Stimulated activated CD8-positive, alpha-beta memory T cell treated with anti-CD3 and anti-CD28 coated beads, Interleukin-4, amount 100 ng/mL, for 4 hours (primary cell): ENCODE data around the gene TGFB1.
A peak's percentile ranks its signal among the peaks of the same experiment; 100 is the strongest.

ENCODE experiments used
- DNase-seq, 2 donors: peaks; one replicate each; pipeline ENCODE4 v3.0.0-alpha.2; 2020; ENCODE audit warnings: low read depth in 2 of 2, low spot score in 1 of 2

TGFB1 gene

DNA sequence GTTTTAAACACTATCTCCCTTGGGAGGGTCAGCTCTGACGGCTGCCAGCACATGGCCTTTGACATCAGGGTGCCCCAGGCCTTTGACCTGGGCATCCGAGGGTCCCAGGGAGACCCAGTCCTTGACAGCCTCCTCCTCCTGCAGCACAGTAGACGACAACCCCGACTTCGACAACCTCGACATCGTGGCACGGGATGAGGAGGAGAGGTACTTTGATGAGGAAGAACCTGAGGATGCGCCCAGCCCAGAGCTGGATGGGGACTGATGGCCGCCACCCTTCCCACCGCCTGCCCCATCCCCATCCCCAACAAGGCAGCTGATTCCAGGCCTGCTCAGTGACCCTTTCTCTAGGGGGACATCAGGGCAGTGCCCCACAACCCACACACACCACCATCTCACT lies 31.3 kb downstream of the TGFB1 start:
- DNase-seq = no peak

DNA sequence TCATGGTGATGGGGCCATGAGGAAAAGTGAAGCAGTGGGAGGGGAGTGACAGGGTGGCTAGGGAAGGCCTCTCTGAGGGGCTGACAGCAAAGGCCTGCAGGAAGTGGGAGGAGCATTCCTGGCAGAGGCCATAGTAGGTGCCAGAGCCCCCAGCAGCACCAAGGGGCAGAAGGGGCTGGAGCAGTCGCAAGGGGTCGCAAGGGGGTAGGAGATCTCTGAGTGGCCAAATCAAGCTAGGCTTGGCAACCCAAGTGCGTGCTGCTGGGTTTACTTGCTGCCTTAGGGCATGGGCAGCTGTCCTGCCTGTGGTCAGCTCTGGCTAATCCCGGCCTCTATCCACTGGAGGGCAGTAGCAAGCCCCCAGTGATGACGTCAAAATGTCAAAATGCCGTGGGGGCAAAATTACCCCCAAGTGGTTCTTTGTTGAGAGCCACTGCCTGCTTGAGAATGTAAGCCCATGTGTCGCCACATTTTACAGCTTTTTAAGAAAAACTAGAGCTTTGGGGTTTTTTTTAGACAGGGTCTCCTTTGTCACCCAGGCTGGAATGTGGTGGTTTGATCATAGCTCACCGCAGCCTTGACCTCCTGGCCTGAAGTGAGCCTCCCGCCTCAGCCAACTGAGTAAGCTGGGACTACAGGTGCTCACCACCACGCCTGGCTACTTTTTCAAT lies 32.0 kb downstream of the TGFB1 start:
- no peak for DNase-seq

DNA sequence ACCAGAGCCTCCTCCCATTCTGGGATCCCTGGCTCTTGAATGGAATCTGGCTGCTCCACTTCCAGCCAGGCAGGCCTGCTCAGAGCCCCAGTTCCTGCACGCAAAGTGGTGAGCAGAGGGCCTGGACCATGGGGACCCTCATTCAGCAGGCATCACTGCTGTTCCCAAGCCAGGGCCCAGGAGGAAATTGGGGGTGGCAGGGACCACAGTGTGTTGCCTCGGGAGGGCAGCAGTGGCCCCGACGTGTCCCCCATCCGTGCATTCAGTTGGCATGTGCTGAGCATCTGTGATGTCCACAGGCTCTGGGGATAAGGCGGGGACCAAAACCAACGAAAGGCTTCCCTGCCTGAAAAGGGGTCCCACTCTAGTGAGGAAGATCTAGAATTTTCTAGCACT lies 32.5 kb downstream of the TGFB1 start:
- no peak for DNase-seq

DNA sequence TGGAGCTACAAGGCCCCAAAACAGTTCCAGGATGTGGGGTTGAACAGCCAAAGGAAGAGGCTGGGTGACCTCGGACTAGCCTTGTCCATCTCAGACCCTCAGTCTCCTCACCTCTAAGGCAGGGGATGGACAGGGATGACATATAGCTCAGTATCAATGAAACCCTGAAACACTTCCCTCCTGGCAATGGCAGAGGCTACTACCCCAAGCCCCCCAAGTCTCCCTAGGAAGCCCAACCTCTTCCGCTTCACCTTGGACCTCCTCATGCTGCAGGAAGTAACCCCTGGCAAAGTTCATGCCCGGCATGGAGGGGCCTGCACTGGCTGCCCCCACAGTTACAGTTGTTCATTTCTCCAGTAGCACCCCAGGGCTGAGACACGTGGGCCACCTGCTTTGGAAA lies 33.2 kb downstream of the TGFB1 start:
- DNase-seq = no peak

DNA sequence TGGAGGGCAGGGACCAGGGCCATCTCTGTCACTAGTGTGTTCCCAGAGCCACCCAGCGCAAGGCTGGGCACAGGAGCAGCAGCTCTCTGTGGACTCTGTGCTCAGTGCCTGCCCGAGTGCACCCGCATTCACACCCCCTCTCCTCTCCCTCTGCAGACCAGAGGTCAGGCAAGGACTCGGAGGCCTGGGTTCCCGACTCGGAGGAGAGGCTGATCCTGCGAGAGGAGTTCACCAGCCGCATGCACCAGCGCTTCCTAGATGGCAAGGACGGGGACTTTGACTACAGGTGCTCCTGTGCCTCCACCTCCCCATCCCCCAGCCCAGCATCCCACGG lies 33.6 kb downstream of the TGFB1 start:
- DNase-seq = no peak

DNA sequence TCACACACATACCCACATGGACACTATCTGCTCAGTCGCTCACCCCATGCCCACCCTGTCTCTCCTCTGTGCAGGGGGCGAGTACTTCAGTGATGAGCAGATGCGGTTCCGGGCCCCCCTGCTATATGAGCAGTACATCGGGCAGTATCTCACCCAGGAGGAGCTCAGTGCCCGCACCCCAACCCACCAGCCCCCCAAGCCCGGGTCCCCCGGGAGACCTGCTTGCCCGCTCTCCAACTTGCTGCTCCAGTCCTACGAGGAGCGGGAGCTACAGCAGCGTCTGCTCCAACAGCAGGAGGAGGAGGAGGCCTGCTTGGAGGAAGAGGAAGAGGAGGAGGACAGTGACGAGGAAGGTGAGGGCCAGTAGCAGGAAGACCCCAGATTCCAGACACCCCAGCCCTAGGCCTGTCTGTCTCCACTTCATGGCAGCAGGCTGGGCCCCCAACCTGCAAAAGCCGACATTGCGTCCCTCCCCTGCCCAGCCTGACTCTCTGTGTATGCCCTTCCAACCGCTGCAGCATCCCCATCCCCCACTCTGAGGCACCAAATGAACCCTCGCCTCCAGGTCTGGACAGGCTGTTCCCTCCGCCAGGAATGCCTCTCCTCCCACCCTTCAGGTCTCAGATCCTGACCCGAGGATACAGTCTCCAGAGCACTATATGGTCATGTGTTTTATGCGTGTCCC lies 34.1 kb downstream of the TGFB1 start:
- no peak for DNase-seq

DNA sequence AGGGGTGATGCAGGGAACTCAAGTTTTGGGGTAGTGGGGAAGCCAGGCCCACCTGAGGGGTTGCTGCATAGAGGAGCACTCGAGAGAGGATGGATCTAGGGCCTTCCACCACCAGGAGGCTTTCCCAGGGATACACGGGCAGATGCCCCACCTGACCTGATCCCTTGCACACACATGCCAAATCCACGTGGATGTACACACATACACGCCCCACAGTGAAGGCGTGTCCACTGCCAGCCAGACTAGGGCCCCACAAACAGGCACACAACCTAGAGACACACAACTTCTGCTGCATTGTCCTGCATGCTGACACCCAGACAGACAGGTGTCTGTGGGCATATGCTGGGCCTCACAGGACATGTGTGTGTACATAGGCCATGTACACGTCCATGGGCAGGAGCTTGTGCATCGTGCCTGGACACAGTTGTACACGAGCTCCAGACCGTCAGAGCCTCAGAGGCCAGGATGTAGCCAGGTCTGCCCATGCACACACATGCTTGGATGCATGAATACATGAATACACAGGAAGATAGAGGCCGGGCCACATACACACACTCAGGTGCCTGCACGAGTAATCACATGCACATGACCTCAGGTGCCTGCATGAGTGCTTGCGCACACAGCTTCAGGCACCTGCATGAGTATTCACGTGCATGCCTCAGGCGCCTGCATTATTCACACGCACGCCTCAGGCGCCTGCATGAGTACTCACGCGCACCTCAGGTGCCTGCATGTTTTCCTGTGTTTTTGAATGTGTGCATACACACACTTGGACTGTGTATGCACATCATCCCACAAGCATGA lies 34.8 kb downstream of the TGFB1 start:
- no peak for DNase-seq

DNA sequence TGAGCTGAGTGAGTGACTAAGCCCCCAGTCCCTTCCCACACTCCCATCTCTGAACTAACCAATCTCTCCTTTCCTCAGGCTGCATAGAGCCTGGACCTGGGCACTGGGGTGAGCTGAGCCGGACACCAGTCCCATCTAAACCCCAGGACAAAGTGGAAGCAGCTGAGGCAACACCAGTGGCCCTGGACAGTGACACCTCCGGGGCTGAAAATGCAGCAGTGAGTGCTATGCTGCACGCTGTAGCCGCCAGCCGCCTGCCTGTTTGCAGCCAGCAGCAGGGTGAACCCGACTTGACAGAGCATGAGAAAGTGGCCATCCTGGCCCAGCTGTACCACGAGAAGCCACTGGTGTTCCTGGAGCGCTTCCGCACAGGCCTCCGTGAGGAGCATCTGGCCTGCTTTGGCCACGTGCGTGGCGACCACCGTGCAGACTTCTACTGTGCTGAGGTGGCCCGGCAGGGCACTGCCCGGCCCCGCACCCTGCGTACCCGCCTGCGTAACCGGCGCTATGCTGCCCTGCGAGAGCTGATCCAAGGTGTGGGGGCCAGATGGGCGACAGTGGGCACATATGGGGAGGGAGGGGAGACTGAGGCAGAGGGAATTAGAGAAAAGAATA lies 37.3 kb downstream of the TGFB1 start:
- DNase-seq = no peak

DNA sequence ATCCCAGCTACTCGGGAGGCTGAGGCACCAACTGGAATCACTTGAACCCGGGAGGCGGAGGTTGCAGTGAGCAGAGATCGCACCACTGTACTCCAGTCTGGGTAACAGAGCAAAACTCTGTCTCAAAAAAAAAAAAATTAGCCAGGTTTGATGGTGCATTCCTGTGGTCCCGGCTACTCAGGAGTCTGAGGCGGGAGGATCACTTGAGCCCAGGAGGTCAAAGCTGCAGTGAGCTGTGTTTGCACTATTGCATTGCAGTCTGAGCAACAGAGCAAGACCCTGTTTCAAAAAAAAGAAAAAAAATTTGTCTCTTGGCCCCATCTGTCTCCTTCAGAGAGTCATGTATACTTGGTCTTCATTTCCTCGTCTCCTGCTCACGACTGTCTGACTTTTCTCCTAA lies 42.1 kb downstream of the TGFB1 start:
- no peak for DNase-seq

DNA sequence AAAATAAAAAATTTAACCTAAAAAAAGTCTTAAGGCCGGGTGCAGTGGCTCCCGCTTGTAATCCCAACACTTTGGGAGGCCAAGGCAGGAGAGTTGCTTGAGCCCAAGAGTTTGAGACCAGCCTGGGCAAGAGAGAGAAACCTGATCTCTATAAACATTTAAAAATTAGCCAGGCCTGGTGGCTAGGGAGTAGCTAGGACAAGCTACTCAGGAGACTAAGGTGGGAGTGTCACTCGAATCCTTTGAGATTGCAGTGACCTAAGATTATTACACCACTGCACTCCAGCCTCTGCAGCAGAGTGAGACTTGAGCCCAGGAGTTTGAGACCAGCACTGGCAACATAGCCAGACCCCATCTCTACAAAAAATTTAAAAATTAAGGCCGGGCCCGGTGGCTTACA lies 42.6 kb downstream of the TGFB1 start:
- no peak for DNase-seq

DNA sequence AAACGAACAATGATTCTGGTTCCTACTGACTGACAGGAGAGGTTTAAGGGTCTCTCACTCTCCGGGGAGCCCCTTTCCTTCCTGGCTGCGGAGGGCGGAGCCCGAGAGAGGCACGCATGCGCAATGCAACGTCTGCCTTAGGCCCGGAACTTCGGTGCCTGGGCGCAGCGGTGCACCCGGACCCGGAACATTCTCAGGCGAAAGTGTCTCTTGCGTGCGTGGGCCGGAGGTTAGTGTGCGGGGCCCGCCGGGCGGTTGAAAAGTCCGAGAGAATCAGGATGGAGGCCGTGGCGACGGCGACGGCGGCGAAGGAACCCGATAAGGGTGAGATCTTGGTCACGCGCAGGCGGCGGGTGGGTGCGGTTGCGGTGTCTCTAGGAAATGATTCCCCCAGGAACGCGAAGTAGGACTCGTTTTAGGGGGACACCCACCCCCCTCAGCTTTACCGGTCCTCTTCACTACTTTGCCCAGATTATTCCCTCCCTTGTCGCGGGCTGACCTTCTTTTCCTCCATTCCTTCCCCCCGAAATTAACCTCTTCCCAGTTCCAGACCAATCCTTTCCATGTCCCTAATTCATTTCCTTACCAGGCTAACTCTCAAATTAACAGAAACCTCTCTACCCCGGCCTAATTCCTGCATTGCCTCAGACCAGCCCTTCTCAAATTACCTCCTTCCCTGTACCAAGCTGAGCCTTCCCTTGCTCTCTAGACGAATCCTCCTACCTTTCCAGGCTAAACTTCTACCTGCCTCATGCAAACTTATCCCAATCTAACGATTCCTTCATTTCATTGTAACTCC lies 43.5 kb downstream of the TGFB1 start, which contains the start of gene CCDC97:
CCDC97 (plus strand) TSS at position 140 of the 799 bp plus-strand sequence; CDS start at position 279, 139 bp downstream.
- DNase-seq = peak; percentile 80 to 81

DNA sequence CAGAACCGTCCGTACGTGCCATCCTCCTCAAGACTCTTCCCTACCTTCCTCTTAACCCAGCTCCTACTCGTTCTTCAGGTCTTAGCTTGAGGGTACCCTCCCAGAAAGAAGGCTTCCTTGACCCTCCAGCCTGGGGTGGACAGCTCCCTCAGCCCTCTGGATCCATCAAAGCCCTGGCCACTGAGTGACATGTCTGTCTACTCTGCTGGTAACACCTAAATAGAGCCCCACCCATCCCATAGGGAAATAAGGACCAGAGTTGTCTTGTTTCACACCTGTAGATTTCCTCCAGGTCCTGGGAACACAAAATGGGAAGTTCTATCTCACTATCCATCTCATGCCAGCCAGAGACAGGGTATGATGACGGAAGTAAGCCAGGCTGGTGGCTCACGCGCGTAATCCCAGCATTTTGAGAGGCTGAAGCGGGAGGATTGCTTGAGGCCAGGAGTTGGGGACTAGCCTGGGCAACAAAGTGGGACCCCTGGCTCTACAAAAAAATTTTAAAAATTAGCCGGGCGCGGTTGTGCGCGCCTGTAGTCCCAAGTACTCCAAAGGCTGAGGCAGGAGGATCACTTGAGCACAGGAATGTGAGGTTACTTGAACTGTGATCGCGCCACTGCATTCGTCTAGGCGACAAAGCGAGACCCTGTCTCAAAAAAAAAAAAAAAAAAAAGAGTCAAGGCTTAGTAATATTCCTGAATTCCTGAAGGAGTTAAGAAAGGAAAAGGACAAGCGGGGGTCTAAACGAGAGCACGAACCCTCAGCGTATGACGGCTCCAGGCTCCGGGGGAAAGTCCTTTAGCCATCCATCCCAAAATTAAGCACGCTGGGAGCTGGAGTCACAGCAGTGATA lies 44.3 kb downstream of the TGFB1 start:
- DNase-seq = no peak

DNA sequence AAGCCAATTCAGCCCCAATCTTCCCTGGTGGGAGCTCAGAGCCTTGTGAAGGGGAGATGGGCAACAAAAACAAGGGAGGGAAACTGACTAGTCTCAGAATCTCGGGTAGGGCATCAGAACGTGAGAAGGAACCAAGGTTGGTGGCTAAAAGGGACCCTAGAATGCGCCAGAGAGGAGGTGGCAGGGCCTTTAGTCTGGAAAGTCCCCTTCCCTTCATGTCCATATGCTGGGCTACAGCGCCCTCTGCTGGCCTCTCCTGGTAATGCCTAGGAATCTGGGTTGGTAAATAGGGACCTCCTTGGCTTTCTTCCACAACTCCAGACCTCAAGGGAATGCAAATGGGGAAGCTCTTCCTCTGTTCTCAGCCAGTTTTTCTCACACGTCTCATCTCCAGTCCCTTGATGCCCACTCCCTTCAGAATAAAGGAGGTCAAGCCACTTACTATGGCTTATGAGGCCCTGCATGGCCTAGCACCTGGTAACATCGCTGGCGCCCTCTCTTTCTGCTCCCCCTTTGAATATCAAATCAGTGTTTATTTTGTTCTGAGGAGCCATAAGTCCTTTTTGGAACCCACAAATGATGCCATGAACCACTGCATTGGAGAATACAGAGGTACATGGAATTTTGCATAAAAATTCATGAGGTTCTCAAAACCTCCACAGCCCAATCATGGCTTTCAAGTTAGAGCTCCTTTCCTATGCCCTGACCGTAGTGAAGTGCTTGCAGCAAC lies 45.1 kb downstream of the TGFB1 start:
- peak; percentile 81 to 98 for DNase-seq

DNA sequence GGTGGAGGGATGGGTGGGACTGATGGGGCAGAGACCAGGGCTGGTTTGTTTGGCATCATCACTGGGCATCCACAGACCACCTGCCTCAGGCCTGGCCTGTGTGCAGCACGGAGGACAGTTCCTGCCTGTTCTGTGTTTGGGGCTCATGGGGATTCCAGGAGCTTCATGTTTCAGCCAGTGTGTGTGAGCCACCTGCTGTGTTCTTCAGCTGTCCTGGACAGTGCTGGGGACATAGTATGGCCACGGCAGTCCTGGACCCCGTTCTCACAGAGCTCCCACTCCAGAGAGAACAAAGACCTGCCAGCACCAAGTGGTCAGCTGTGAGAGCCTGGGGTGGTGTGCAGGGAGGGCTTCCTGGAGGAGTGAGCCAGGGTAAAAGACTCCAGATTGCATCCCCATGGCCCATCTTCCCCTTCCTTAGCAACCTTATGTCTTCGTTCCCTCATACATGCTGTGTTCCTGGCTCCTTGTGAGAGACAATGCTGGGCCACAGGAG lies 45.7 kb downstream of the TGFB1 start:
- no peak for DNase-seq

DNA sequence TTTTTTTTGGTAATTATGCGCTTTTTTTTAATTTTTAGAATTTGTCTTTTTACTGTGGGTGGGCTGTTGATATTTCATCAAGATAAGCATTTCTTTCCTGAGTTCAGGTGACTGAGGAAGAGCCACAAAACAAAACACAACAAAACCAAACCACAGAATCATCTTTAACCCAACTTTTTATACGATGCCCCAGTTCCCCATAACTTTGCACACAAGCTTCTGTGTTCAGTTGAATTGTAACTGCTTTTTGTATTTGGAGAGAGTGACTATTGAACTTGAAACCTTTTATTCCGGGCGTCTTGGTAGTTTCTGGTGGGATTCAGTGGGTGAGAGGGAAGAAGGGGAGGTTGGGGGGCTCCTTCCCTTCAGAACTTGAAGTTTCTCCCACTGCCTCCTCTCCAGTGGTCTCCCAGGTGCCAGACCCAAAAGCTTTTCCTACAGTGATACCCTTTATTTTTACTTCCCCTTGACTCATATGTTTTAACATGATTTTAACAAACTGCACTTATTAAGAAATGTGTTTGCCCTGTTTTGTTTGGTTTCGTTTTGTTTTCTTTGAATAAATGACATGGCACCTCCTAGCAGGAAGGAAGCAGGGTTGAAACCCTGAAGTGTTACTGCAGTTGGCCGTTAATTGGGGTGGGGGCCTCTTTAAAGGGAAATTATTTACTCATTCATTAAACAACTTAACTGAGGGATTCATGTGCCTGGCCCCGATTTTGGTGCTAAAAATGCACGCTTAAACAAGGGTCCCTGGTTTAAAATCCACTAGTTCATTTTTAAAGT lies 46.4 kb downstream of the TGFB1 start:
- no peak for DNase-seq

DNA sequence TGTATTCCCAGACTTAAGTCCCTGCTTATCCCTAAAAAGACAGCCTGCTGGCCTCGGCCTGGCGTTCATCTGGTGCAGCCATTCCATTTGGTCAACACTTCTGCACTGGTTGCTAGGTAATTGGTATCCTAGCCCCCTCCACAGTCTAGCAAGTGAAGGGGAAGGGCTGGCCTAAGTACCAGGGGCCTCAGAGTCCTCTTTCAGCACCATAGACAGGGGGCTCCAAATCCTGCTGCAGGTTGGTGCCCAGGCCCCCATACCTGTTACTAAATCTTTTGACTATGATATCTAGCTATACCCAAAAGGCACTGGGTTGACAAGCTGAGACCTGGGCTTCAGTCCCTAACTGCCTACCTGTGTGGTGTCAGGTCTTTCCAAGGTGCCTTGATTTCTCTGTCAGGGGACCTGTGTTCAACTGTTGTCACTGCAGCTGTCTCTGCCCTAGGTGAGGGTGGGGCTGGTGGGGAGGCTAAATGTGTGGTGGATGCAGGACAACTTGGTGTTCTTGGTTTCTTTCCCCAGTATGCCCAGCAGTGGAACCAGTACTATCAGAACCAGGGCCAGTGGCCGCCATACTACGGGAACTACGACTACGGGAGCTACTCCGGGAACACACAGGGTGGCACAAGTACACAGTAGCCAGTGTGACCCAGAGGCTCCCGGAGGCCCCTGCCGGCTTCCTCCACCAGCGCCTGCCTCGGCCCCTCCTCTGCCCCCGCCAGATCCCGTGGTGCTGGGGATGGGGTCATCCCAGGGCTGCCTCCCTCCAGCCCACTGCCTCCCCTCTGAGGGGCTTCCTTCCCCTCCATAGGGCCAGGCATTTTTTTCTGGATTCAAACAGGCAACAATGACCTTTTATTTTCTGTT lies 47.6 kb downstream of the TGFB1 start:
- DNase-seq = no peak

DNA sequence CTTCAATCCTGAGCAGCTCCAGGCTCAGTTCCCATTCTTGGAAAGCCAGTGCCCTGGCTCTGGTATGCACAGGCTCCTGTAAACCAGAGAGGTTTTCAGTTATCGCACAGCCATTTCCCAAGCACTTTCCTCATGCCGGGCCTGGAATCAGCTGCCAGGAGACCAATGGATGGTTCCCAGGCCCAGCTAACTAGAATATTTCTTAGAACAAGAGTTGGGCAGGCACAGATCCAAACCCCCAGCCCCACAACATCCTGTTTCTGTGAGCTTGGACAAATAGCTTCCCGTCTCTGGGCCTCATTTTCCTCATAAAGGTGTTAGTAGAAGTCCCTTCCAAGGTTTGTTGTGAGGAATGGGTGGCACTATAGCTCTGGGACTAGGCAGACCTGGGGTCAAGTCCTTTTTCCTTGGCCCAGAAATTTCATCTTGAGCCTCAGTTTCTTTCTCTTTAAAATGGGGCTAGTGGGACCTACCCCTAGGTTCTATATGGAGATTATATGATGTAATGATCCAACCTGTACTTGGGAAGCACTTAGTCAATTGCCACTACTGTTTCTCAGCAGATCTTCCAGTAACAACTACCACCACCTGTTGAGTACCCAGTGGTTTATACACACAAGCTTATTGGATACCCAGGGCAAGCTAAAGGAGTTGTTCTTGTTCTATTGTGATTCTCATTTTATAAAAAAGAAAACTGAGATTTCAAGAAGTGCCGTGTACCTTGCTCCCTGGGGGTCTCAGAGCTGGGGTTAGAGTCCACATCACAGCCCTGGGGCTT lies 48.8 kb downstream of the TGFB1 start:
- no peak for DNase-seq
